SK-N-DZ (cell line): Measurements from ENCODE around the gene NAGK.
"Not testable (repeated sequence)": the region's sequence is repeated elsewhere in the genome, so short reads cannot be mapped to it uniquely, and the experiment has no call there.

Experiments used
- DNase-seq: peaks from one replicate; pipeline ENCODE4 v3.0.0-alpha.2; 2015; ENCODE audit warnings: low spot score

The NAGK gene

DNA sequence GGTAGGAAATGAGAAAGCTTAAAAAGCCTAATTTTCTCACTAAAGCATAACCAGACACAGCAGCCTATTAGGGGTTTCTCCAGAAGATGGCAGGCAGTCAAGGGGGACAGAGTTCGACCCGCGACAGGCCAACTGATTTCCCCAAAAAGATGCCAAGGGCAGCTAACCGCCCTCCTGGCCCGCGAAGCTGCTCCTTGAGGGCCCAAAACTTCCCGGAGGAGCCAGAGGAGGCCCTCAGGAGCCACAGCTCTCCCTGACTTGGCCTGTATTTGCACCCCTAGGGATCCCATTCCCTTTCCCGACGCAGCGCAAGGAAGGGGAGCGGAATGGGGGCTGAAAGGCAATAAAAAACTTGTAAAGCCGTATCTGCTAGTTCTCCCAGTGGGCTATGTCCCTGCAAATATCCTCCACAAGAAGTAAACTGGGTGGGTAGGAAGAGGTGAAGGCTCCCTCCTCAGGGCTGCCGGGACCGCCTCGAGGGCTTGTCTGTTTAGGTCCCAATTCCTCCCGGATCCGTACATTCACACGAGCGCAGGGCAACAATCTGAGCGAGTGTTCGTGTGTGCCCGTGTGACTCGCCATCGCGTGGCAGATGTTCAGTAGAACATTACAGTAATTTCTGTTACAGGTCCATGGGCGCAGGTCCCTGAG, 756 bp upstream of the NAGK start:
- no peak for DNase-seq

- DNase-seq = no peak
Measured at GRCh38 chr2:71069376-71069775, 928 bp downstream of the NAGK start.

DNA sequence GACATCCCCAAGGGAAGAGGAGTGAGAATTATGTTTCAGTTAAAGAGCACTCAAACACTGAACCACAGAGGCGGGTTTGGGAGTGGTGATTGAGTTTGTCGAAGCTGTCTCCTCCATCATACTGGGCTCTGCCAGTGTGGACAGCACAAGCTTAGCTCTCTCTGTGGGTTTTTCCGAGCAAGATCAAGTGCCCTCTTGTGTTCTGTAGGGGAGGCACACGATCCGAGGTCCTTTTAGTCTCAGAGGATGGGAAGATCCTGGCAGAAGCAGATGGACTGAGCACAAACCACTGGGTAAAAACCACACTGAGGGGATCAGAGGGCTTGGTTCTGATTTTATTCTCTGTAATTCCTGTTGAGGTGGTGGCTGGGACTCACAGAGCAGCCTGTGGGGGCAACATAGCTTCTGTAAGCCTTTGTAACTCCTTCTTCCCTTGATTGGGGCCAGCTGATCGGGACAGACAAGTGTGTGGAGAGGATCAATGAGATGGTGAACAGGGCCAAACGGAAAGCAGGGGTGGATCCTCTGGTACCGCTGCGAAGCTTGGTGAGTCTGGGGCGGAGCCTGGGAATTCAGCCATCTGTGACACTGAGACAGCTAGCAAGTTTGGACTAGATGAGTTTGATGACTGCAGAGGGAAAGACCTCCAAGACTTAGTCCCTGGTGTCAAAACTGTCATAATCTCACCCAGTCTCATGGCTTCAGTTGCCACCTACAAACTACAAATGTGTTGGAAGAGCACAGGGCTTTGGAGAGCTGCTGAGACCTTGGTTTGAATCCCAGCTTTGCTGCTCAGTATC, 2.0 kb downstream of the NAGK start:
- peak; percentile 32 for DNase-seq

DNA sequence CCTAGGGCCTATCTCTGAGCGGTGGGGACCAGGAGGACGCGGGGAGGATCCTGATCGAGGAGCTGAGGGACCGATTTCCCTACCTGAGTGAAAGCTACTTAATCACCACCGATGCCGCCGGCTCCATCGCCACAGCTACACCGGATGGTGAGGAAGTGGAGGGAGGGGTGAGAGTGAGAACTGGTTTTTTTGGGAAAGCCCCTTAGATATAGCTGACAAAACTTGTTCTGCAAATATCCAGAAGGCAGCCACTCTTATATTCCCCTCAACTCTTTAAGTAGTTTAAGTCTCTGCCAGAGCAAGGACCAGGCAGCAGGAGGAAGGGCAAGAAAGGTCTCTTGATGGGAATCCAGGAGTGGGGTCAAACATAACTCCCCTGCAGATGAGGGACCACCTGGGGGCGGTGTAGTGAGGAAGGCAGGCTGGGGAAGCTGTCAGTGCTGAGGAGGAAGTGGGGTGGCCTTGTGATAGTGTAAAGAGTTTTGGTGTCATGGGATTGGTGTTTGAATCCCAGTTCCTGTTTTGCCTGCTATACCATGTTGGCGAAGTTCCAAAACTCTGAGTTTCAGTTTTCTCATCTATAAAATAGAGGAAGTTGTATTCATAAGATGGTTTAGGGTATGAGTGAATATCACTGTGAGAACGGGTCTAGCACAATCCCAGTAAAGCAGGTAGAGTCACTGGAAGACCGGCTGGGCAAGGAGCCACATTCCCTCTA, 3.4 kb downstream of the NAGK start:
- no peak for DNase-seq

- DNase-seq = no peak
Measured at GRCh38 chr2:71072492-71072891, 4.0 kb downstream of the NAGK start.

DNA sequence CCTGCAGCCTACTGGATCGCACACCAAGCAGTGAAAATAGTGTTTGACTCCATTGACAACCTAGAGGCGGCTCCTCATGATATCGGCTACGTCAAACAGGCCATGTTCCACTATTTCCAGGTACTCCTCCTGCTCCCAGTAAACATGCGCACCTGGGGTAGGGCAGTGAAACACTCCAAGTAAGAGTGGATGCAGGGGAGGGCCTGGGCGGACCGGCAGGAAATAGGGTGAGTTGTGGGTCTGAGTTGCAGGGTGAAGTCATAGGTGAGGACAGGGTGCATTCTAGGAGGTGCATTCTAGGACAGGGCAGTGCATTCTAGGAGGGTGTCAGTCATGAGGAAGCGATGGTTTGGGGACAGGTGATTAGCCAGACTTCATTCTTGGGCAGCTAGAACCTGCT, 5.0 kb downstream of the NAGK start:
- no peak for DNase-seq

DNA sequence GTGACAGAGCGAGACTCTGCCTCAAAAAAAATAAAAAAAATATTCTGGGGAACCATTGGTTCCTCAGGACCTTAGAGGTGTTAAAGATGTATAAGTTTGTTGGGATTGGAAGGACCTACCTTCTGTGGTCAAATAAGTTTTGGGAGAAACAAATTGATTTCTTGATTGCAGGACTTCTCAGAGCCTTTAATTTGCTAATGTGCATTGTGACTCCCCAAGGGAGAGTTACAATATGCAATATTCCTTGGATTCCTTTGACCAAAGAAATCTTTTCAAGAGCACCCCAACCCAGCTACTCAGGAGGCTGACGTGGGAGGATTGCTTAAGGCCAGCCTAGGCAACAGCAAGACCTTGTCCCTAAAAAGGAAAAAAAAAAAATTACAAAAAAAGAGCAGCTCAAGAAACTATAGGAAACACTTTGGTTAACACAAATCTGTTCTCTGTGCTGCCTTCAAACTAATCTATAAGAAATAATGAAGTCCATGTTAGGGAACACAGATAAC, 6.5 kb downstream of the NAGK start:
- DNase-seq = no peak

DNA sequence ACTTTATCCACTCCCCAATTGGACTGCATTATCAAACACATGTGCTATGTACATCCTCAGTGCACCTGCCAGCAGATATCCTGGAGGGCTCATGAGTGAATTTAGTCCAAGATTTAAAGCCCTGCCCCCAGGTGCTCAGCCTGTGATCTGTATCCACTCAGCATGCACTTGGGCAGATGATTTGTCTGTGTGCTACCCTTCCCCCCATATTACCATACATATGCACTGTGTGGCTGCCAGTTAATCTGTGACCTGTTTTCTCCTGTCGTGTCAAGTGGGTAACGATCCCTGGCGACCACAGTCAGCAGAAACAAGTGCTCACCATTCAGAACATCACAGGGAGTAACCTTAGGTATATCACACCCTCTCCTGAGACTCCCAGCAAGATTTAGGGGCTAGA, 10.2 kb downstream of the NAGK start:
- DNase-seq = no peak

DNA sequence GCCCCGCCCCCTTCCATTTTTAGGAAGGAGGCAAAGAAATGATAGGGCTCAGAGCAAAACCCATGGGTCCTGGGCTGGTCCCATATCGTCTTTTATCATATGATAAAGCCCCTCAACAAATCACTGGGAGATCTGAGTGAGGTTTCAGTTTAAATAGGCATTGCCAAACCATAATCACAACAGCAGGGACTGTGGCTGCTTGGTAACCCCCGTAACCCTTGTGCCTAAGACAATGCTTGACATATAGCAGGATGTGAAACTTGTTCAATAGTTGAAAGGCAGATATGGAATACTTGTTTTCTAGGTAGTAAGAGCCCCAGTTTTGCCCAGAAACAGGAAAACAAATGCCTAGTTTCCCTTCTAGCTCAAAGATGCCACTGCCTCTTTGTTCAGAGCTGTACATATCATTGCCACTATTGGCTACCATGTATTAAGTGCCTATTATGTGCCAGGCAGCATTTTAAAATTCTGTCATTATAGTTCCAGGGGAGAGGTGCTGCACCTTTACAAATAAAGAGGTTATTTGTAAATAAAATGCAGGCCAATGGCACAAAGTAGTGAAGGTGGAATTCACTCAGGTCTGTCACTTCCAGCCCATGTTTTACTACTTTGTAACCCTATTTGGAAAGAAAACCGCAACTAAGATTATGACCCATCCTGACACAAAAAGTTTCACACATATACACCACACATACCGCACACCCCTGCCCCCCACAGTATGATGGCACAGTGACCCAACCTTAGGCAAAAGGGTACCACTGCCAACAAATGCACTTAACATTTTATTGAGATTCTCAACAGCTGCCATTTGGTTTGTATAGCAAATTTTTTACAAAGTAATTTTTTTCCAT, 14.2 kb downstream of the NAGK start:
- no peak for DNase-seq

GRCh38 chr2:71083297-71083696, 14.8 kb downstream of the NAGK start:
- not testable (repeated sequence) for DNase-seq

GRCh38 chr2:71083752-71084312, 15.4 kb downstream of the NAGK start:
- DNase-seq = not testable (repeated sequence)

- not testable (repeated sequence) for DNase-seq
Measured at GRCh38 chr2:71085325-71086003, 17.0 kb downstream of the NAGK start.

- DNase-seq = not testable (repeated sequence)
Measured at GRCh38 chr2:71089475-71089874, 21.0 kb downstream of the NAGK start.

DNA sequence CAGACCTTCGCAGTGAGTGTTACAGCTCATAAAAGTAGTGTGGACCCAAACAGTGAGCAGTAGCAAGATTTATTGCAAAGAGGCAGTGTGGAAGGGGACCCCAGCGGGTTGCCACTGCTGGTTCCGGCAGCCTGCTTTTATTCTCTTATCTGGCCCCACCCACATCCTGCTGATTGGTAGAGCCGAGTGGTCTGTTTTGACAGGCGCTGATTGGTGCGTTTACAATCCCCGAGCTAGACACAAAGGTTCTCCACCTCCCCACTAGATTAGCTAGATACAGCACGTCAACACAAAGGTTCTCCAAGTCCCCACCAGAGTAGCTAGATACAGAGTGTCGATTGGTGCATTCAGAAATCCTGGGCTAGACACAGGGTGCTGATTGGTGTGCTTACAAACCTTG, 23.4 kb downstream of the NAGK start:
- DNase-seq = not testable (repeated sequence)

DNA sequence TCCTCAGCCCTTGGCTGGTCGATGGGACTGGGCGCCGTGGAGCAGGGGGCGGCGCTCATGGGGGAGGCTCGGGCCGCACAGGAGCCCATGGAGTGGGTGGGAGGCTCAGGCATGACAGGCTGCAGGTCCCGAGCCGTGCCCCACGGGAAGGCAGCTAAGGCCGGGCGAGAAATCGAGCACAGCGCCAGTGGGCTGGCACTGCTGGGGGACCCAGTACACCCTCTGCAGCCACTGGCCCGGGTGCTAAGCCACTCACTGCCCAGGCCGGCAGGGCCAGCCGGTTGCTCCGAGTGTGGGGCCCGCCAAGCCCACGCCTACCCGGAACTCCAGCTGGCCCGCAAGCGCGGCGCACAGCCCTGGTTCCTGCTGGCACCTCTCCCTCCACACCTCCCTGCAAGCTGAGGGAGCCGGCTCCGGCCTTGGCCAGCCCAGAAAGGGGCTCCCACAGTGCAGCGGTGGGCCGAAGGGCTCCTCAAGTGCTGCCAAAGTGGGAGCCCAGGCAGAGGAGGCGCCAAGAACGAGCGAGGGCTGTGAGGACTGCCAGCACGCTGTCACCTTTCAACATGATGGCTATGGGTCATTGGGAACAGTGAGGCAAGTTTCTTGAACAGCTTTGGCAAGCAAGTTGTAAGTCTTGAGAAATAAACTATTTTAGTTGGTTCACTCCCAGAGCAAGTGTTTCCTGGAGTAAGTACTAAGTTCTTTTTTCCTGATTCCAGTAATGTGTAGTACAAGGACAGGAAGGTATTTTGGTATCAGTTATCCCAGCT, 24.2 kb downstream of the NAGK start:
- DNase-seq = not testable (repeated sequence)

GRCh38 chr2:71100195-71100964, 31.9 kb downstream of the NAGK start:
- peak; percentile 59 for DNase-seq

- no peak for DNase-seq
Measured at GRCh38 chr2:71101656-71102055, 33.2 kb downstream of the NAGK start.

- no peak for DNase-seq
Measured at GRCh38 chr2:71102981-71103681, 34.7 kb downstream of the NAGK start.
